ENCODE results near the gene PLA2G6. TPM values are rescaled to one million over a fixed set of nuclear protein-coding genes. Genes with fewer than 3 reads are reported as not detected.
"Not testable (repeated sequence)": the region's sequence is repeated elsewhere in the genome, so short reads cannot be mapped to it uniquely, and the experiment has no call there.

PLA2G6 gene
- total RNA-seq, 2 donors from 2014 or later, result 61.5 to 138 TPM

GRCh38 chr22:38155703-38156102 is 25.9 kb downstream of the PLA2G6 start:
- intact Hi-C loops (cut with DNase I), result no loop called here
- Histone ChIP-seq H3K4me1 (replicated peaks) (no peaks in the 10 kb centered on the region), H3K9me3 (no peaks in the 10 kb centered on the region), H3K36me3 (no peaks in the 10 kb centered on the region), H3K4me3 (no peak overlapping the region), H3K27me3 (replicated peaks; ENCODE audit: insufficient read depth) (no peaks in the 10 kb centered on the region), H3K27ac (no peak overlapping the region)
- 92% methylated on average over 1 of the region's 1 CpG for WGBS
- TF ChIP-seq POLR2A (IDR thresholded peaks at IDR 0.05) (no peak), POLR2AphosphoS5 (IDR thresholded peaks at IDR 0.05) (no peak), CTCF (IDR thresholded peaks at IDR 0.05) (no peak)
- no peak for DNase-seq (ENCODE audit: low spot score)

GRCh38 chr22:38154563-38154915 is 27.1 kb downstream of the PLA2G6 start:
- H3K9me3 ChIP-seq; intact Hi-C loops (cut with DNase I); H3K36me3 ChIP-seq; H3K4me3 ChIP-seq; H3K27ac ChIP-seq; H3K27me3 ChIP-seq (replicated peaks; ENCODE audit: insufficient read depth); DNase-seq (ENCODE audit: low spot score); H3K4me1 ChIP-seq (replicated peaks): not testable (repeated sequence)
- WGBS, result 30% methylated on average over 1 of the region's 1 CpG

GRCh38 chr22:38153821-38154562 is 27.6 kb downstream of the PLA2G6 start:
- H3K36me3 ChIP-seq, result no peaks in the 10 kb centered on the region
- H3K27me3 ChIP-seq (replicated peaks; ENCODE audit: insufficient read depth), result no peaks in the 10 kb centered on the region
- DNase-seq (ENCODE audit: low spot score), result no peak
- no peaks in the 10 kb centered on the region for H3K4me1 ChIP-seq (replicated peaks)
- TF ChIP-seq CTCF (IDR thresholded peaks at IDR 0.05), result no peak
- 63% methylated on average over 4 of the region's 4 CpGs for WGBS
- intact Hi-C loops (cut with DNase I), result no loop called here
- H3K4me3 ChIP-seq, result no peak overlapping the region
- peak overlapping the region in 1 of 2 donors; percentile 14 for H3K27ac ChIP-seq
- no peaks in the 10 kb centered on the region for H3K9me3 ChIP-seq

GRCh38 chr22:38151126-38151500 is 30.5 kb downstream of the PLA2G6 start:
- no peak overlapping the region for H3K27ac ChIP-seq
- intact Hi-C loops (cut with DNase I), result no loop called here
- H3K9me3 ChIP-seq, result no peaks in the 10 kb centered on the region
- DNase-seq (ENCODE audit: low spot score), result no peak
- no peaks in the 10 kb centered on the region for H3K4me1 ChIP-seq (replicated peaks)
- no peak for TF ChIP-seq POLR2AphosphoS5 (IDR thresholded peaks at IDR 0.05)
- no peak for TF ChIP-seq CTCF (IDR thresholded peaks at IDR 0.05)
- no peak for TF ChIP-seq POLR2A (IDR thresholded peaks at IDR 0.05)
- 88% methylated on average over 8 of the region's 8 CpGs for WGBS
- no peaks in the 10 kb centered on the region for H3K27me3 ChIP-seq (replicated peaks; ENCODE audit: insufficient read depth)
- H3K4me3 ChIP-seq, result no peak overlapping the region
- no peaks in the 10 kb centered on the region for H3K36me3 ChIP-seq

GRCh38 chr22:38148245-38148644 is 33.4 kb downstream of the PLA2G6 start:
- WGBS, result 84% methylated on average over 5 of the region's 5 CpGs
- intact Hi-C loops (cut with DNase I), result no loop called here
- no peaks in the 10 kb centered on the region for H3K4me1 ChIP-seq (replicated peaks)
- no peak for TF ChIP-seq POLR2AphosphoS5 (IDR thresholded peaks at IDR 0.05)
- no peak for TF ChIP-seq CTCF (IDR thresholded peaks at IDR 0.05)
- no peak for TF ChIP-seq POLR2A (IDR thresholded peaks at IDR 0.05)
- no peaks in the 10 kb centered on the region for H3K27me3 ChIP-seq (replicated peaks; ENCODE audit: insufficient read depth)
- no peak overlapping the region for H3K27ac ChIP-seq
- H3K36me3 ChIP-seq, result no peaks in the 10 kb centered on the region
- no peak overlapping the region for H3K4me3 ChIP-seq
- no peak for DNase-seq (ENCODE audit: low spot score)
- no peaks in the 10 kb centered on the region for H3K9me3 ChIP-seq

GRCh38 chr22:38146166-38146565 is 35.5 kb downstream of the PLA2G6 start:
- H3K4me3 ChIP-seq; H3K9me3 ChIP-seq; H3K4me1 ChIP-seq (replicated peaks); intact Hi-C loops (cut with DNase I); H3K36me3 ChIP-seq; H3K27me3 ChIP-seq (replicated peaks; ENCODE audit: insufficient read depth); H3K27ac ChIP-seq; DNase-seq (ENCODE audit: low spot score): not testable (repeated sequence)
- 83% methylated on average over 3 of the region's 3 CpGs for WGBS

All from prostate gland (tissue), 2 donors.